ENCODE measurements around the gene SERHL2. TPM values are rescaled to one million over a fixed set of nuclear protein-coding genes. Genes with fewer than 3 reads are reported as not detected.

The SERHL2 gene
- total and polyA plus RNA-seq, 2 experiments from 2014 or later, result 1.3 to 3.3 TPM

- Histone ChIP-seq H3K36me3 (replicated peaks; ENCODE audit: insufficient read depth, low read depth) (no peaks in the 10 kb centered on the region), H3K4me1 (ENCODE audit: insufficient read depth) (peaks cover 31% of the 10 kb centered on the region), H3K27me3 (no peaks in the 10 kb centered on the region), H2AFZ (no peak overlapping the region), H3K4me3 (no peak overlapping the region), H3K79me2 (peaks cover 68% of the 10 kb centered on the region), H4K20me1 (ENCODE audit: insufficient read depth, poor library complexity, severe bottlenecking) (peaks cover 56% of the 10 kb centered on the region), H3K27ac (no peak overlapping the region), H3K4me2 (peak overlapping the region; percentile 77), H3K9me3 (ENCODE audit: low read depth) (no peaks in the 10 kb centered on the region), H3K9me2 (replicated peaks; ENCODE audit: insufficient read depth) (no peaks in the 10 kb centered on the region)
- WGBS (ENCODE audit: low lambda C conversion rate, missing lambda C conversion rate), result 95% methylated on average over 11 of the region's 11 CpGs
- DNase-seq (ENCODE audit: low spot score), result no peak
- no peak for TF ChIP-seq EZH2phosphoT487 (IDR thresholded peaks at IDR 0.05; ENCODE audit: low read depth, severe bottlenecking, unreplicated experiment)
- no peak for TF ChIP-seq EZH2 (IDR thresholded peaks at IDR 0.05; ENCODE audit: borderline replicate concordance)
- TF ChIP-seq CTCF (IDR thresholded peaks at IDR 0.05; ENCODE audit: poor library complexity), result no peak
These were observed 58.6 kb downstream of the SERHL2 start for GRCh38 chr22:42612336-42612735.

- peak overlapping the region; percentile 77 for H3K4me2 ChIP-seq
- peak overlapping the region; percentile 75 for H3K4me3 ChIP-seq
- no peaks in the 10 kb centered on the region for H3K9me2 ChIP-seq (replicated peaks; ENCODE audit: insufficient read depth)
- peaks cover 52% of the 10 kb centered on the region for H3K79me2 ChIP-seq
- H2AFZ ChIP-seq, result peak overlapping the region; percentile 34
- TF ChIP-seq EZH2 (IDR thresholded peaks at IDR 0.05; ENCODE audit: borderline replicate concordance), result no peak
- no peak for TF ChIP-seq CTCF (IDR thresholded peaks at IDR 0.05; ENCODE audit: poor library complexity)
- no peak for TF ChIP-seq EZH2phosphoT487 (IDR thresholded peaks at IDR 0.05; ENCODE audit: low read depth, severe bottlenecking, unreplicated experiment)
- H4K20me1 ChIP-seq (ENCODE audit: insufficient read depth, poor library complexity, severe bottlenecking), result peaks cover 47% of the 10 kb centered on the region
- no peaks in the 10 kb centered on the region for H3K27me3 ChIP-seq
- WGBS (ENCODE audit: low lambda C conversion rate, missing lambda C conversion rate), result under 1% methylated on average over 10 of the region's 10 CpGs
- H3K4me1 ChIP-seq (ENCODE audit: insufficient read depth), result peaks cover 30% of the 10 kb centered on the region
- no peak for DNase-seq (ENCODE audit: low spot score)
- H3K27ac ChIP-seq, result peak overlapping the region; percentile 90
- no peaks in the 10 kb centered on the region for H3K36me3 ChIP-seq (replicated peaks; ENCODE audit: insufficient read depth, low read depth)
- H3K9me3 ChIP-seq (ENCODE audit: low read depth), result no peaks in the 10 kb centered on the region
These were observed 60.1 kb downstream of the SERHL2 start for GRCh38 chr22:42613872-42614301.

GRCh38 chr22:42614312-42615091 lies 60.7 kb downstream of the SERHL2 start, which contains the start of gene POLDIP3:
POLDIP3 (minus strand) TSS chr22:42614883; CDS start chr22:42614857, 26 bp downstream.
- no peaks in the 10 kb centered on the region for H3K9me2 ChIP-seq (replicated peaks; ENCODE audit: insufficient read depth)
- TF ChIP-seq CTCF (IDR thresholded peaks at IDR 0.05; ENCODE audit: poor library complexity), result peak; percentile 8
- no peak for TF ChIP-seq EZH2phosphoT487 (IDR thresholded peaks at IDR 0.05; ENCODE audit: low read depth, severe bottlenecking, unreplicated experiment)
- peak within 1 kb of the TSS; percentile 34 for H2AFZ ChIP-seq
- H4K20me1 ChIP-seq (ENCODE audit: insufficient read depth, poor library complexity, severe bottlenecking), result peaks cover 41% of the 10 kb centered on the region
- H3K27ac ChIP-seq, result peak within 1 kb of the TSS; percentile 90
- DNase-seq (ENCODE audit: low spot score), result peak; percentile 100
- no peaks in the 10 kb centered on the region for H3K9me3 ChIP-seq (ENCODE audit: low read depth)
- H3K4me3 ChIP-seq, result peak within 1 kb of the TSS; percentile 75
- peak within 1 kb of the TSS; percentile 77 for H3K4me2 ChIP-seq
- no peaks in the 10 kb centered on the region for H3K36me3 ChIP-seq (replicated peaks; ENCODE audit: insufficient read depth, low read depth)
- H3K27me3 ChIP-seq, result no peaks in the 10 kb centered on the region
- H3K79me2 ChIP-seq, result peaks cover 46% of the 10 kb centered on the region
- WGBS (ENCODE audit: low lambda C conversion rate, missing lambda C conversion rate), result under 1% methylated on average over 56 of the region's 85 CpGs
- peaks cover 24% of the 10 kb centered on the region for H3K4me1 ChIP-seq (ENCODE audit: insufficient read depth)
